Measurements from ENCODE around the gene BTBD9. TPM values are rescaled to one million over a fixed set of nuclear protein-coding genes. Genes with fewer than 3 reads are reported as not detected.

Gene BTBD9
- total RNA-seq, 1 donor from 2014 or later: 9.9 TPM

- Histone ChIP-seq H3K4me3 (no peak overlapping the region), H3K27me3 (no peaks in the 10 kb centered on the region), H3K4me1 (no peaks in the 10 kb centered on the region), H3K9me3 (no peaks in the 10 kb centered on the region), H3K27ac (no peak overlapping the region), H3K36me3 (no peaks in the 10 kb centered on the region)
- TF ChIP-seq CTCF (IDR thresholded peaks at IDR 0.05): no peak
- DNase-seq (ENCODE audit: low spot score in 2 of 2): no peak
- intact Hi-C loops (cut with DNase I): no loop called here
Observed at GRCh38 chr6:38566295-38567030, 73.3 kb downstream of the BTBD9 start.

- TF ChIP-seq CTCF (IDR thresholded peaks at IDR 0.05): no peak
- no peaks in the 10 kb centered on the region for H3K9me3 ChIP-seq
- H3K27me3 ChIP-seq: no peaks in the 10 kb centered on the region
- intact Hi-C loops (cut with DNase I): no loop called here
- H3K4me1 ChIP-seq: no peaks in the 10 kb centered on the region
- H3K36me3 ChIP-seq: no peaks in the 10 kb centered on the region
- DNase-seq (ENCODE audit: low spot score in 2 of 2): no peak
- H3K4me3 ChIP-seq: no peak overlapping the region
- H3K27ac ChIP-seq: no peak overlapping the region
Observed at GRCh38 chr6:38564301-38564700, 75.4 kb downstream of the BTBD9 start.

GRCh38 chr6:38555606-38556005 is 84.1 kb downstream of the BTBD9 start:
- H3K36me3 ChIP-seq: no peaks in the 10 kb centered on the region
- intact Hi-C loops (cut with DNase I): no loop called here
- DNase-seq (ENCODE audit: low spot score in 2 of 2): no peak
- no peak overlapping the region for H3K4me3 ChIP-seq
- no peaks in the 10 kb centered on the region for H3K27me3 ChIP-seq
- no peaks in the 10 kb centered on the region for H3K4me1 ChIP-seq
- no peaks in the 10 kb centered on the region for H3K9me3 ChIP-seq
- no peak for TF ChIP-seq CTCF (IDR thresholded peaks at IDR 0.05)
- no peak overlapping the region for H3K27ac ChIP-seq

DNA sequence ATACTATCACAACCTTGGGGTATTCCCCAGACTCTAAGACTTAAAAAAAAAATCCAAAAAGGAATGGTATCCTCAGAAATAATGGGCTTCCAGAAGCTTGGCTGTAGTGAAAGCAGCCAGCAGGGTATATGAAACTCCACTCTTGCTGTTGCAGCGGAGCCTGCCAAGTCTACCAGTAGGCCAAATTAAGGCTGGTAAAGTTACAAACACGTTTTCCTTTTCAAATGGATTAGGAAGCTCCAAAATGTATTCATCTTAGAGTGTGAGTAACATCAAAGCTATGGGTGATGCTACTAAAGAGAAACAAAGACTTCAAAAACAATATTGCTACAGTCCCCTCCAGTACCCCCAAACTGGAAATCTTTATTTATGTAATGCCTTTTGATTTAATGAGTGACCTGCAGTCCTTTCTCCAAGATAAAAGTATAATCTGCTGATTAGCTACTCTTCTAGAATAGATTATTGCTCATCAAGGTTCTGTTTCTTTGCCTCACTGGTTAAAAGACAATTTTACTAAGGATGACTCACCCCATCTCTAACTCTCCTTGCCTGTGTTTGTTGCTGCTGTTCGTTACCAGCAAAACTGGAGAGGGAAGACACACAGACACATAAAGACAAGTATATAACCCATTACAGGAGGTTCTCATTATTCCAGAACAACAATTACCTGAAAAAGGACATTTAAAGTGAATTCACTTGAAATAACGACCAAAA is 84.9 kb downstream of the BTBD9 start:
- intact Hi-C loops (cut with DNase I): no loop called here
- H3K9me3 ChIP-seq: no peaks in the 10 kb centered on the region
- H3K4me3 ChIP-seq: no peak overlapping the region
- DNase-seq (ENCODE audit: low spot score in 2 of 2): no peak
- H3K27ac ChIP-seq: no peak overlapping the region
- H3K27me3 ChIP-seq: no peaks in the 10 kb centered on the region
- no peaks in the 10 kb centered on the region for H3K36me3 ChIP-seq
- TF ChIP-seq CTCF (IDR thresholded peaks at IDR 0.05): no peak
- H3K4me1 ChIP-seq: no peaks in the 10 kb centered on the region

DNA sequence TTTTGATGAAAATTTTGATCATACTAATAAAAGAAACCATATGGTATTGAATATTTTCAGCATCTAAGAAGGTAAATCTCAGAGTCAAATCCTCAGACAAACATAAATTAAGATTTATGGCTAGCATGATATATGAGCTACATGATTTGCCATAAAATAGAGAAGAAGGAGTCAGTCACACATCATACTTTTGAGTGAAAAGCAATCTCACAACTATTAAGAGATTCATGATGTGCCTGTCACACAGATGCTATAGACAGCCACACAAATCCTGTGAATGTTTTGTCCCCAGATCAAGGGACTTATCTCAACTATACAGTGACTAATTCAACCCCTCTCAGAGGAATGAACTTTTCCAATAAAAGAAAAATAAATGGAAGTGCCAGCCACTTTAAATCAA is 85.7 kb downstream of the BTBD9 start:
- H3K36me3 ChIP-seq: no peaks in the 10 kb centered on the region
- DNase-seq (ENCODE audit: low spot score in 2 of 2): no peak
- H3K27me3 ChIP-seq: no peaks in the 10 kb centered on the region
- H3K4me3 ChIP-seq: no peak overlapping the region
- no peak for TF ChIP-seq CTCF (IDR thresholded peaks at IDR 0.05)
- intact Hi-C loops (cut with DNase I): no loop called here
- H3K4me1 ChIP-seq: no peaks in the 10 kb centered on the region
- H3K9me3 ChIP-seq: no peaks in the 10 kb centered on the region
- H3K27ac ChIP-seq: no peak overlapping the region

Measured in ascending aorta (tissue), 2 donors.